DMS 273 (cell line): Measurements from ENCODE around the gene CRYZ.
"Not testable (repeated sequence)": the region's sequence is repeated elsewhere in the genome, so short reads cannot be mapped to it uniquely, and the experiment has no call there.

Experiments used
- DNase-seq: peaks from one replicate; lab custom pipeline; 2025; ENCODE audit not compliant: unreplicated experiment; lab: John Stamatoyannopoulos, UW

CRYZ gene

GRCh38 chr1:74732960-74733603, at the start of gene CRYZ, which contains the start of gene TYW3:
CRYZ (minus strand) TSS chr1:74733050; CDS start chr1:74724821, 8,229 bp downstream.
TYW3 (plus strand) TSS chr1:74733152; CDS start chr1:74733245, 93 bp downstream.
- DNase-seq = peak; percentile 96

GRCh38 chr1:74780594-74780993, 47.7 kb upstream of the CRYZ start:
- no peak for DNase-seq

GRCh38 chr1:74779750-74780149, 46.9 kb upstream of the CRYZ start:
- no peak for DNase-seq

- no peak for DNase-seq
These were observed 44.7 kb upstream of the CRYZ start for GRCh38 chr1:74777525-74777924.

- peak; percentile 3 for DNase-seq
These were observed 42.9 kb upstream of the CRYZ start for GRCh38 chr1:74775735-74776134.

- DNase-seq = no peak
These were observed 40.7 kb upstream of the CRYZ start for GRCh38 chr1:74773582-74773981.

- DNase-seq = no peak
These were observed 40.1 kb upstream of the CRYZ start for GRCh38 chr1:74772945-74773344.

- DNase-seq = peak; percentile 79
These were observed 39.2 kb upstream of the CRYZ start for GRCh38 chr1:74771913-74772515.

- peak; percentile 55 for DNase-seq
These were observed 34.6 kb upstream of the CRYZ start for GRCh38 chr1:74767490-74767889.

- DNase-seq = no peak
These were observed 33.7 kb upstream of the CRYZ start for GRCh38 chr1:74766579-74766978.

- no peak for DNase-seq
These were observed 31.0 kb upstream of the CRYZ start for GRCh38 chr1:74763807-74764206.

GRCh38 chr1:74756650-74757049, 23.8 kb upstream of the CRYZ start:
- not testable (repeated sequence) for DNase-seq

GRCh38 chr1:74755475-74755874, 22.6 kb upstream of the CRYZ start:
- no peak for DNase-seq

GRCh38 chr1:74753104-74753503, 20.3 kb upstream of the CRYZ start:
- DNase-seq = no peak

GRCh38 chr1:74748960-74749359, 16.1 kb upstream of the CRYZ start:
- DNase-seq = no peak

- not testable (repeated sequence) for DNase-seq
These were observed 12.4 kb upstream of the CRYZ start for GRCh38 chr1:74745247-74745646.

- not testable (repeated sequence) for DNase-seq
These were observed 7.6 kb upstream of the CRYZ start for GRCh38 chr1:74740307-74740980.

- DNase-seq = no peak
These were observed 4.5 kb upstream of the CRYZ start for GRCh38 chr1:74737333-74737732.

- DNase-seq = peak; percentile 90
These were observed 994 bp upstream of the CRYZ start for GRCh38 chr1:74733604-74734484.

GRCh38 chr1:74732071-74732946, 541 bp downstream of the CRYZ start:
- peak; percentile 75 for DNase-seq
